Stimulated activated CD8-positive, alpha-beta memory T cell treated with anti-CD3 and anti-CD28 coated beads, Interleukin-7, amount 100 ng/mL, for 4 hours (primary cell): ENCODE data around the gene MYADM.
"Not testable (repeated sequence)": the region's sequence is repeated elsewhere in the genome, so short reads cannot be mapped to it uniquely, and the experiment has no call there.

Experiments
- DNase-seq, 2 donors: peaks; one replicate each; pipeline ENCODE4 v3.0.0-alpha.2; 2020; ENCODE audit warnings: low read depth in 2 of 2

The MYADM gene, protein sequence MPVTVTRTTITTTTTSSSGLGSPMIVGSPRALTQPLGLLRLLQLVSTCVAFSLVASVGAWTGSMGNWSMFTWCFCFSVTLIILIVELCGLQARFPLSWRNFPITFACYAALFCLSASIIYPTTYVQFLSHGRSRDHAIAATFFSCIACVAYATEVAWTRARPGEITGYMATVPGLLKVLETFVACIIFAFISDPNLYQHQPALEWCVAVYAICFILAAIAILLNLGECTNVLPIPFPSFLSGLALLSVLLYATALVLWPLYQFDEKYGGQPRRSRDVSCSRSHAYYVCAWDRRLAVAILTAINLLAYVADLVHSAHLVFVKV

DNA sequence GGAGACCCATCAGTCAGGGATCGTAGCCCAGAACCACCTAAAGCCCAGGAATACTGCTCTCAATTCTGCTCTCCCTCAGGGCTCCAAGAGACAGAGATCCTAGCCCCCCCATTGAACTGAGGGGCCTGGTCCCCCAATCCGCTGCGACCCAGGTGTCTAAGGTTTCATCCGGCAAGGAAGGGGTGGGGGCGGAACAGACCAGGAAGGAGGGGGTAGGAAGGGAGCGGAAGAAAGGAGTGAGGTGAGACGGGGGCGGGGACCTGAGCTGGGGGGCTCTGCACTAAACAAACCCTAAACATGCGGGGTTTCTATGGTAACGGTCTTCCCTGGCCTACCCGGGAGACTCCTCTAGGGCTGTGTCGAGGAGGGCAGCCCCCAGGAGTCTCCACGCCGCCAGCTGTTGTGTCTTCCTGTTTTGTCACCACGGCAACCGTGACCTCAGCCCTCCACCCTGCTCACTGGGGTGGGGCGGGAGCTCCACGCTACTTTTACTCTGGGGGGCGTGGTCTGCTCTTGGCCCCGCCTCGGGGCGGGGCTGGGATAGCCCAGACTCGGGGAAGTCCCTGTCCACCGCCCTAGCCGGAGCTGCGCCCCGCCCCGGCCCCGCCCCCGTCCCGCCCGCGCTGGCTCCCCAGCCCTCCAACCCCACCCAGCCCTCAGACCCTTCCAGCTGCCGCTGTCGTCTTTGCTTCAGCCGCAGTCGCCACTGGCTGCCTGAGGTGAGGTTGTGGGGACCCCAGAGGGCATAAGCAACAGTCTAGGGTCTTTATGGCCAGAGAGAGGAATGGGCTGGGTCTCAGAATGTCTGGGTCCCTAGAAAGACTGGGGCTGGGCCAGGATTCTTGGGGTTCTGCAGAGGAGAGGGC lies at the start of gene MYADM:
TSS of gene MYADM (plus strand) at position 659 of the 866 bp plus-strand sequence. CDS start 5,647 bp downstream, outside the sequence.
- peak; percentile 98 for DNase-seq

DNA sequence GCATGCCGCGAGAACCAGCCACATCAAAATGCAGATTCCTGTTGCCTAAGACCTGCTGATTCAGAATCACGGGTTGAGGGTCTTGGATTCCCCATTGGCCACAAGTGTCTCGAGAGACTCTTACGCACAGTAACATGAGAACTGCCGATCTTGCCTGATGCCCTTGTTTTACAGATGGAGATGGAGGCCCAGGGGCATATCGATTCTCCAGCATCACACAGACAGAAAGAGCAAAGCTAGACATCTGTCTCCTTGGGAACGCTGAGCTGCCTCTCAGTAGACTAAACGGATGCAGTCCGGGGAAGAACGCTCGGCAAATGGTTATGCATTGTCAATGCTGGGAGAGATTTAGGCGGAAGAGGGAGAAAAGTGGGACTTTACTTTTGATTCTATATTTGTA lies 48.9 kb upstream of the MYADM start:
- DNase-seq: no peak

DNA sequence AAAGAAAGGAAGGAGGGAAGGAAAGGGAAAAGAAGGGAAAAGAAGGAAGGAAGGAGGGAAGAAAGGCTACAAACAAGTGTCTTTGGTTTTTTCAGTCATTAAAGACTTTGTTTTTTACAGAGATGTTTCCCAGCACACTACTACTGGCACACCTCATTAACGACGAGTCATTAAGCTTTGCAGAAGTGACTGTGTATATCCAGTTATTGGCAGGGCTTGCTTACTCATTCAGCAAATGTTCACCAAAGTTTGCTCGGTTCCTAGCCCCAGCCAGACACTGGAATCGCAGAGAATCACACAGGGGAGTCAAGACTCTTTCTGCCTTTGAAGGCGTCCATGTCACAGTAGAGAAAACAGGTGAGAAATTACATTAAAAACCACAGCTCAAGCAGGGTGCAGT lies 47.8 kb upstream of the MYADM start:
- no peak for DNase-seq

DNA sequence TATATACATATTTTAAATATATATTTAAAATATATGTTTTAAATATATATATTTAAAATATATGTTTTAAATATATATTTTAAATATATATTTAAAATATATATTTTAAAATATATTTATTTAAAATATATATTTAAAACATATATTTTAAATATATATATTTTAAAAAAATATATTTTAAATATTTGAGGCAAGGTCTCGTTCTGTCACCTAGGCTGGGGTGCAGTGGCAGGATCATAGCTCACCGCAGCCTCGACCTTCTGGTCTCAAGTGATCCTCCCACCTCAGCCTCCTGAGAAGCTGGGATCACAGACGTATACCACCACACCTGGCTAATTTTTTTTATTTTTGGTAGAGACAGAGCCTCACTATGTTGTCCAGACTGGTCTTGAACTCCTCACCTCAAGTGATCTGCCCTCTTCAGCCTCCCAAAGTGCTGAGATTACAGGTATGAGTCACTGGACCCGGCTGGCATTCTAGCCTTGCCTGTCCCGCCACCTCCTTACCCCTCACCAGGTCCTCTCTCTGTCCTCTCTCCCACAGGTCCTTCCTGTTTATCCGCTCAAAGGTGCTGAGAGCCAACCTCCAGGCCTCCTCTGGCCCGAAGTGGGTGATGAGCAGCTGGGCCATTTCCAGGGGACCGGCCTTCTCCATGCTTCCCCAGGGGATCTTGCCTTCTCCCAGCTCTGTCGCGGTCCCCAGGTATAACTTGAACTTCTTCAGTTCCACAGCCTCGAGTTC lies 44.1 kb upstream of the MYADM start:
- DNase-seq: no peak

DNA sequence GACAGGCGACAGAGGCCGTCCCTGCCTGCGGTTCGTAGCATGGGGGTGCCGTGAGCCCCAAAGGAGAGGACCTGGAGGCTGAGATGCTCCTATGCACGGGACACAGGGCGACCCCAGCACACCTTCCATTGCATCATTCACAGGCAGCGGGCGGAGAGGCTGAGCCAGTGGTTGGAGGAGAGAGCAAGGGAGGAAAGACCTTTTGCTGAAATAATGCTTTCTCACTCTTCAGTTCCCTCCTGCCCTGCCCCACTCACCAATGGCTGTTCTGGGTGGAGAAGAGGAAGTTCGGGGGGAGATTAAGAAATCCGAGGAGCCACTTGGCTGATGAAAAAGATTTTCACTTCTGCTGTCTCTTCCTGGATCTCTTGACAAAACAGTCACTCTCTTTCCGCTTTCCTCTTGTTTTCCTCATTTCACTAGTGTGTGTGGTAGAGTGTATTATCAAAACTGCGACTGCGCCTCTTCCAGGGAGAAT lies 43.5 kb upstream of the MYADM start, which contains the start of gene NLRP12:
TSS of gene NLRP12 (minus strand) at position 181 of the 478 bp plus-strand sequence. CDS start at position 41, 140 bp downstream.
- no peak for DNase-seq

DNA sequence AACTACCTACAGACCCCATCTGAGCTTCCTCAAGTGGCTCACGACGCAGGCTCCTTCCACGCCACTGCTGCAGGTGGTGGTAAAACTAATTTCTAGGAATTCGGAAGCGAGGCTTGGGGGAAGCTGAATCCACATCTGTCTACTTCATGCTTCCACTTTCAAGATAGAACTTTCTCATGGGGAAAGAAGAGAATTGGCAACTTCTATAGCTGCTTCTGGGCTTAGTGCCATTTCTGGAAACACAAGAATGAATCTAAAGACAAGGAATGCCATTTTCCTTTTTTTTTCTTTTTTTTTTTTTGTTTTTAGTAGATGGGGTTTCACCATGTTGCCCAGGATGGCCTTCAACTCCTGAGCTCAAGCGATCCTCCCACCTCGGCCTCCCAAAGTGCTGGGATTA lies 40.8 kb upstream of the MYADM start:
- no peak for DNase-seq

DNA sequence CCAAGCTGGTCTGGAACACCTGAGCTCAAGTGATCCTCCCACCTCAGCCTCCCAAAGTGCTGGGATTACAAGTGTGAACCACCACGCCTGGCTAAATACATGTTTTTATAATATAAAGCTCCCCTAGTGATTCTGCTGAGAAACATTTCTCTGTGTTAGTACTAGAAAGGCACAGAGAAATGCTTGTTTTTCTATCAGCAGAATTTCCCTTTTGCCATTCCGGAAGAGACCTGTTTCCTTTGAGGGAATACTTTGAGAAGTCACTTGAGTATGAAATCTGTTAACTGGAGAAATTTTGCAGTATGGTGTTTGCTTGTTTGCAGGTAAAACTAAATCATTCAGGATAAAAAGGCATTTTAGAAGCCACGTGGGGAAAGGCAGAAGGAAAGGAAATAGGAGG lies 39.2 kb upstream of the MYADM start:
- DNase-seq: no peak

DNA sequence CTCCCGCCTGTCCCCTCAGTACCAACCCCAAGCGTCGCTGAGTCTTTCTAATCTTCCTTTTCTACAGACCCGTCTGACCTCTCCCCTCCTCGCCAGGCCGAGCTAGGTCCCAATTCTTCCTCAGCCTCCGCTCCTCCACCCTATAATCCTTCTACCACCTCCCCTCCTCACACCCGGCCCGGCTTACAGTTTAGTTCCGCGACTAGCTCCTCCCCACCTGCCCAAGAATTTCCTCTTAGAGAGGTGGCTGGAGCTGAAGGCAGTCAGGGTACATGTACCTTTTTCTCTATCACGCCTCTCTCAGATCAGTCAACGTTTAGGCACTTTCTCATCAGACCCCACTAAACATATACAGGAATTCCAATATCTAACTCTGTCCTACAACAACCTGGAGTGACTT lies 34.8 kb upstream of the MYADM start:
- not testable (repeated sequence) for DNase-seq

DNA sequence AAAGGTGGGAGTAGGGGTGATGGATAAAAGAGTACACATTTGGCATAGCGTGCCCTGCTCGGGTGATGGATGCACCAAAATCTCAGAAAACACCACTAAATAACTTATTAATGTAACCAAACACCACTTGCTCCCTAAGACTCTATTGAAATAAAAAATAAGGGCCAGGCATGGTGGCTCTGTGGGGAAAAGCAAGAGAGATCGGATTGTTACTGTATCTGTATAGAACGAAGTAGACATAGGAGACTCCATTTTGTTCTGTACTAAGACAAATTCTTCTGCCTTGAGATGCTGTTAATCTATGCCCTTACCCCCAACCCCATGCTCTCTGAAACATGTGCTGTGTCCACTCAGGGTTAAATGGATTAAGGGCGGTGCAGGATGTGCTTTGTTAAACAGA lies 29.2 kb upstream of the MYADM start:
- not testable (repeated sequence) for DNase-seq

DNA sequence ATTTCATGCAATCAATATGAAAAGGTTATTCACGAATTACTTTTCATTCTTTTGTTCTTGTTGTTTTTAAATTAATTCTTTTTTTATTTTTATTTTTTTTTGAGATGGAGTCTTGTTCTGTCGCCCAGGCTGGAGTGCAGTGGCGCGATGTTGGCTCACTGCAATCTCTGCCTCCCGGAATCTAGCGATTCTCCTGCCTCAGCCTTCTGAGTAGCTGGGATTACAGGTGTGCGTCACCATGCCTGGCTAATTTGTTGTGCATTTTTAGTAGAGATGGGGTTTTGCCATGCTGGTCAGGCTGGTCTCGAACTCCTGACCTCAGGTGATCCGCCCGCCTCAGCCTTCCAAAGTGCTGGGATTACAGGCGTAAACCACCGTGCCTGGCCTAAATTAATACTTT lies 27.4 kb upstream of the MYADM start:
- not testable (repeated sequence) for DNase-seq

DNA sequence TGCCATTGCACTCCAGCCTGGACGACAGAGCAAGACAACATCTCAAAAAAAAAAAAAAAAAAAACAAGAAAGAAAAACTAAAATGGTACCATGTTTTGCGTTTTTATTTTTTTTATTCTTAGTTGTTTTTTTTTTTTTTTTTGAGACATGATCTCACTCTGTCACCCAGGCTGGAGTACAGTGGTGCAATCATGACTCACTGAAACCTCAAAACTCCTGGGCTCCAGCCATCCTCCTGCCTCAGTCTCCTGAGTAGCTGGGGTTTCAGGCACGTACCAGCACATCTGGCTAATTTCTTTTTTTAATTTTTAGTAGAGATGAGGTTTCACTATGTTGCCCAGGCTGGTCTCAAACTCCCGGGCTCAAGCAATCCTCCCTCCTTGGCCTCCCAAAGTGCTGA lies 26.8 kb upstream of the MYADM start:
- DNase-seq: not testable (repeated sequence)

DNA sequence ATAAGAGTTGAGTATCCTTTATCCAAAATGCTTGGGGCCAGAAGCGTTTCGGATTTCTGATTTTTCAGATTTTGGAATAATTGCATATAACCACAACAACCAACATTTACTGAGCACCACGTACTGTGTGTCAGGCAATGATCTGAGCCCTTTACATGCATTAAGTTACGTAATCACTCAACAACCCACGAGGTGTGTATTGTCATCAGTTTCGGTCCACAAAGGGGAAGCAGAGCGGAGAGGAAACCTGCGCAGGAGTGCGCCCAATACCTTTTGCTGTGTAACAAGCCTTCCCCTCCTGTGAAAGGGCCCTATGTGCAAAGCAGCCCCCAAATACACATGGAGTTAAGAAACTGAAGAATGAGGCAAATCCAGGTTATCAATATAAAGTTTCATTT lies 22.8 kb upstream of the MYADM start:
- DNase-seq: no peak

DNA sequence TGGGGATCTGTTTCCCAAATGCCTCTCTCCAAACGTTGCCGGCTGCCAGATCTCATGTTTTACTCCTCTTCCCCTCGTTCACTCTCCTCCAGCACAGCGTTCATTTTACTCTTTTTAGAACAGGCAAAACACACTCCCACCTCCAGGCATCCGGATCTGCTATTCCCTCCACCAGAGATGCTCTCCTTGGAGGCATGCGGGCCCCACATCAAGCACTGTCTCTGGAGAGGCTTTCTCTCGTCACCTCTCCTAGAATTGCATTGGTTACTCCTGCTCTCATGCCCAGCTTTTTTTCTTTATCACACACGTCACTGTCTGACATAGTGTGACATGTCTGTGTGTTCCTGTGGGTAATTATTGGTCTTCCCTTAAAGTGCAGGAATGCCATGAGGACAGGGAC lies 20.1 kb upstream of the MYADM start:
- DNase-seq: no peak

DNA sequence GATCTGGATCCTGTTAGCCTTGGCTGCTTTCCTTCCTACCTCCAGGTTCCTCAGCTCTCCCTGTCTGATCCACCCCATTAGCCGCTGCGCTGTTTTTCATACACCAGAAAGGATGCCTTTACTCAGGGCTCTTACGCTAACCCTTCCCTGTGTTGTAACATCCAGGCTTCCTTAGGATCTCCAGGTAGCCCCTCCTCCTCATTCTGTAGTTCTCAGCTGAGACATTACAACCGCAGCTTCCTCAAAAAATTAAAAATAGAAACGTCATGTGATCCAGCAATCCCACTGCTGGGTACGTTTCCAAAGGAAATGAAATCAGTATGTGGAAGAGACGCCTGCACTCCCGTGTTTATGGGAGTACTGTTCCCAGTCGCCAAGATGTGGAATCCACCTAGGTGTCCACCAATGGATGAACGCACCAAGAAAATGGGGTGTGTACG lies 18.4 kb upstream of the MYADM start:
- no peak for DNase-seq

DNA sequence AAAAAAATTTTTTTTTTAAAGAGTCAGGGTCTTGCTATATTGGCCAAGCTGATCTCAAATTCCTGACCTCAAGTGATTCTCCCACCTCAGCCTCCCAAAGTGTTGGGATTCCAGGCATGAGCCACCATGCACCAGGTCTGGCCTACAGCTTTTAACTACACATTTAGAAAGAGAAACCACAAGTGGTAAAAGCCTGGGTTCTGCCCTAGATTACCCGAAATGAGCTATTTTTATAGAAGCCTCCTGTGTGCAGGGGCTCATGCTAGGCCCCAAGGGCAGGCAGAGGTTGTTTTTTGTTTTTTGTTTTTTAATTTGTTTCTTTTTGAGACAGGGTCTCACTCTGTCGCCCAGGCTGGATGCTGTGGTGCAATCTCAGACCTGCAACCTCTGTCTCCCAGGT lies 14.0 kb upstream of the MYADM start:
- DNase-seq: no peak

DNA sequence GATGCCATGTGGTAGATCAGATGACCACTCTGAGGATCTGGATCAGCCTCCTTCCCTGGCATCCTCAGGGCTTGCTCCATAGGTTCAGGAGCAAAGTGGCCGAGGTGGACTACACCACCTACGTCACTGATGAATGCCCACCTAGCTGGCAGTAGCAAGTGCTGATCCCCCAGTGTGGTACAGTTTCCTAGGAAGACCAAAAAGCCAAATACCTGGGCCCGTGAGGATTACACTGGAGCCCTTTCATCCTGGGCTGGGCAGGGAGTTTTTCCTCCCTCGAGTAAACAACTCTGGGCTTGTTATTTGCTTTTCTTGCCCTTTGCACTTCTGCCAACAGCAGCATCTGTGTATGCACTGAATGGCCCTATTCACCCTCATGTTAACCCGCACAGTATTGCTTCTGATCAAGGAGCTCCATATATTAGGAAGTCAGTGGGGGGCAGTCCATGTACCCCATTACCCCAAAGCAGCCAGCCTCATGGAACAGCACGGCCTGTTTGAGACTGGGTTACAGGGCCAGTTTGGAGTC lies 3.3 kb upstream of the MYADM start:
- no peak for DNase-seq

DNA sequence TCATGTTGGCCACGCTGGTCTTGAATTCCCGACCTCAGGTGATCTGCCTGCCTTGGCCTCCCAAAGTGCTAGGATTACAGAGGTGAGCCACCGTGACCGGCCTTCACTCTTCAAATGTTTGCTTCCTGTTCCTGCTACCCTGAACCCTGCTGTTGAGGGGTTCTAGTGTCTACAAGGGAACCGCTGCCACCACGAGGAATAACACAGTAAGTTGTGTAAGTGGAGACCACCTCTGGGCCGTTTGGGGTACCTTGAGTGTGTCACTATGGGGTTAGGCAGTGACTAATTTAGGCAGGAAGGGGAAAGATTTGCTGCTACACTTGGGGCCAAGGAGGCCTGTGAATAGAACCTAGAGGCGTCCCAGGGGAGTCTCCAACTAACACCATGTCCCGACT lies 2.2 kb upstream of the MYADM start:
- no peak for DNase-seq

DNA sequence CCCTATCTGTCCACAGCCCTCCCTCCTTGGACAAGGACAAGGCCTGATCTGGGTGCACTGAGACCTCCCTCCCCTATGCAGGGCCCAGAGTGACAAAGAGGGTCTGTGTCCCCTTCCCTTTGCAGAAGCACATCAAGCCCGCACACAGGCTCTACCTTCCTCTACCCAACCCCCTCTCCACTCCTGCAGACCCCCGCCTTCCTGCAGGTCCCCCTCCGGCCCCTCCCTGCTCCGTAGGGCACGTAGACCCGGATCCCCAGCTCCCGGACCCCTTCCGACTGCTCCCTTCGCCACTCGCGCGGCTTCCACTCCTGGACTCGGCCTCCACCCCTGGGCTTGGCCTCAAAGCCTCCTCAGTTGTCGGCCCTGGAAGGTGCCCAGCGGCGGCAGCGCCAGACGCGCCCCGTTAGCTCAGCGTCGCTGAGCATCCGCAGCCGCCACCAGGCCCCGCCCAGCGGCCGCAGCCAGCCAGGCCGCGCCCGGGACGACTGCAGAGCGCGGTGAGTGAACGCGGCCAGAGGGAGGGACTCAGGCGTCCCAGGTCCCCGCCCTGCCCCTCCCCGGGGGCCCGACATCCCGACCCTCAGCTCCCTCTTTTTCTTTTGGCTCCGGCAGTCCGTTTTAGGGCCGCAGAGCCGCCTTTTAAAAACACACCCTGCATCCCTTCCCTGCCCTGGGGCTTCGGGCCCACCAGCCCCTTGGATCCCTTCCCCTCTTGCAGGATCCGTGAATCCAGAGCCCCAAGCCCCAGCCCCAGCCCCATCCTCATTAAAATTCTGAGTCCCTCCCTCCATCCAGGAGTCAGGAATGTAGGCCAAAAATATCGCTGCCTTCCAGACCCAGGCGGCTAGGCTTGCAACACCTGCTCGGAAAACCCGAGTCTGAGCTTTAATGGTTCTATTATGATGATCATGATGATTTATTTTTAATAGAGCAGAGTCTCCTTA lies 1.5 kb upstream of the MYADM start:
- peak in 1 of 2 donors; percentile 59 for DNase-seq

DNA sequence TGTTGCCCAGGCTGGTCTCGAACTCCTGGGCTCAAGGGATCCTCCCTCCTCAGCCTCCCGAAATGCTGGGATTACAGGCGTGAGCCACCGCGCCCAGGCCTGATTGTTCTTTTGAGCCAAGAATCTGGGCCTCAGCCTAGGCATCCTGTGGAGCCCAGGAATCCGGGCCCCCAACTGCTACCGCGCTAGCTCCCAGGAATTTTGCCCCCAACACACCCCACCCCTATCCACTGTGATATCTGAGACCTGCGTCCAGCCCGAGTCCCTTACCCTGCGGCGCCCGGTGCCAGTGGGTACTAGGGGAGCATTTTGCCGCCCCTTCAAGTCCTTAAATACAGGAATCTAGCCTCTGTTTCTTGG lies 838 bp upstream of the MYADM start:
- DNase-seq: no peak

DNA sequence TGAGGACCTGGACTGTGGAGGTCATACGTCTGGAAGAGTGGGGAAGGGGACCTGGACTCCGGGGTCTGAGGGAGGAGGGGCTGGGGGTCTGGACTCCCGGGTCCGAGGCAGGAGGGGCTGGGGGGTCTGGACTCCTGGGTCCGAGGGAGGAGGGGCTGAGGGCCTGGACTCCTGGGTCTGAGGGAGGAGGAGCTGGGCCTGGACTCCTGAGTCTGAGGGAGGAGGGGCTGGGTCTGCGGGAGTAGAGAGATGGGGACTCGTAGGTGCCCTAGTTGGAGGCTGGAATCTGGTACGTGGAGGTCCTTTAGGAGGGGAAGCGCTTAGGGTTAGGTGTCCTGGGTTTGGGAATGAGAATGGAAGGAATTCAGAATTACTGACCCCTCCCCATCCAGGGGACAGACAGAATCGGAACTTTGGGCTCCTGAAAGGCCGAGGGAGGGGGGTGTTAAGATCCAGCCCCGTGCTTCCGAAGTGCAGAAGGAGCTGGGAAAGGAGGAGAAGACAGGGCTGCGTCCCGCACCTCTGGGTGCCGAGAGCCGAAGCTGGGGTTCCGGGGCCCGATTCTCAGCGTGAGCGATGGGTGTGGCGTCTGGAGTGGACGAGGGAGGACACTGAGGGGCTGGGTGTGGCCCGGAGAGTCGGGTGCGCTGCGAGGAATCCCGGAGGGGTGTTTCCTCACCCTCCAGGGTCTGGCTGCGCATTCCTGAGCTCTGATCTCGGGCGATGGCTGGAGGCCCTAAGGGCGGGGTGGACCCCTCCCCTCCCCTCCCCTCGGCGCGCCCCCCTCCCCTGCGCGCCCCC lies 608 bp downstream of the MYADM start:
- DNase-seq: peak in 1 of 2 donors; percentile 26
